Measurements from ENCODE around the gene JKAMP.

- no peak for TF ChIP-seq CTCF (conservative IDR thresholded peaks at IDR 0.05; ENCODE audit: low read length)
- TF ChIP-seq EZH2phosphoT487 (IDR thresholded peaks at IDR 0.05; ENCODE audit: borderline replicate concordance, low read depth, low read length): no peak
Measured at GRCh38 chr14:59534361-59534987, 50.2 kb downstream of the JKAMP start.

Measured in OCI-LY7 (cell line).